Suprapubic skin (tissue), 3 donors: Measurements from ENCODE around the gene COX4I1.

ENCODE experiments used
- CTCF ChIP-seq, 2 donors: fragments of 200-600 bp in 1 of 2; fragments of 450-650 bp in 1 of 2; sonication (generic) in 1 of 2; IDR thresholded peaks; one replicate each; pipeline ENCODE4 v1.5.1; 2016 to 2019; ENCODE audit warnings: antibody characterized with exemption in 2 of 2, mild to moderate bottlenecking in 1 of 2, moderate library complexity in 1 of 2
- POLR2A ChIP-seq, 2 donors: fragments of 450-650 bp; IDR thresholded peaks; one replicate each; pipeline ENCODE4 v1.6.1; 2017; ENCODE audit warnings: antibody characterized with exemption in 2 of 2, mild to moderate bottlenecking in 2 of 2, moderate library complexity in 2 of 2

GRCh38 chr16:85842435-85842834 is 42.9 kb downstream of the COX4I1 start:
- TF ChIP-seq POLR2A (IDR thresholded peaks at IDR 0.05) (no peak), CTCF (IDR thresholded peaks at IDR 0.05) (no peak)
